GM12878 (cell line): ENCODE data around the gene ERP44. TPM values are rescaled to one million over a fixed set of nuclear protein-coding genes. Genes with fewer than 3 reads are reported as not detected.

Experiments used
- ATAC-seq: fragments of 200-7000 bp; cut with Tn5 transposase; 3 replicates; pipeline ENCODE4 v1.9.1; 2020; ENCODE audit warnings: mild to moderate bottlenecking, moderate library complexity
- BruUV-seq: library from RNA; stranded (reverse); fragments of 400-500 nt; replicated peaks from 2 replicates; lab custom pipeline; 2021; lab: Mats Ljungman, UMichigan
- CTCF ChIA-PET: fragments of 300-600 bp; sonication (Branson Sonifier 250); formaldehyde crosslinking; extraction: SDS; loops from one replicate; lab custom pipeline; 2021; ENCODE audit warnings: inconsistent platforms; lab: Yijun Ruan, JAX
- POLR2A ChIA-PET: fragments of 350-600 bp; formaldehyde crosslinking; extraction: SDS; loops from one replicate; lab custom pipeline; 2021; ENCODE audit warnings: inconsistent platforms; lab: Charles Lee
- RAD21 ChIA-PET: fragments of 300-600 bp; sonication (Branson Sonifier 250); formaldehyde crosslinking; loops from one replicate; lab custom pipeline; 2023; ENCODE audit warnings: antibody characterized with exemption; ENCODE audit not compliant: unreplicated experiment; lab: Charles Lee
- SMC1A ChIA-PET: fragments of 300-600 bp; sonication (Branson Sonifier 250); formaldehyde crosslinking; loops from one replicate; lab custom pipeline; 2023; ENCODE audit not compliant: unreplicated experiment, uncharacterized antibody; lab: Charles Lee
- DNase-seq: peaks from one replicate; pipeline ENCODE4 v3.0.0-alpha.2; 2011; ENCODE audit warnings: low read depth, low spot score
- FAIRE-seq: peaks from 3 replicates; lab custom pipeline; 2011; peaks lifted over from hg19 to GRCh38; lab: Jason Lieb, UNC
- H2AFZ ChIP-seq: 2 replicates; pipeline ENCODE4 v1.6.0; 2011; ENCODE audit warnings: low read depth, low read length, control low read depth; ENCODE audit not compliant: control insufficient read depth
- H3K27ac ChIP-seq: 2 replicates; pipeline ENCODE4 v1.5.1; 2011; ENCODE audit warnings: control low read depth; ENCODE audit not compliant: control insufficient read depth, insufficient read depth
- H3K27me3 ChIP-seq, 2 experiments: replicated peaks in 1 of 2; 2 replicates each; pipeline versions ENCODE4 v1.6.0 to v1.6.1; 2011; ENCODE audit warnings: low read length in 1 of 2; ENCODE audit not compliant: control insufficient read depth in 2 of 2, insufficient read depth in 2 of 2
- H3K36me3 ChIP-seq, 2 experiments: 2 replicates each; pipeline ENCODE4 v1.5.1; 2011; ENCODE audit warnings: low read length in 1 of 2; ENCODE audit not compliant: control insufficient read depth in 2 of 2, insufficient read depth in 2 of 2
- H3K4me1 ChIP-seq: 2 replicates; pipeline ENCODE4 v1.6.1; 2011; ENCODE audit warnings: mild to moderate bottlenecking, low read length, moderate library complexity, mixed read lengths; ENCODE audit not compliant: control insufficient read depth, insufficient read depth
- H3K4me2 ChIP-seq: 2 replicates; pipeline ENCODE4 v1.6.0; 2011; ENCODE audit warnings: control low read depth; ENCODE audit not compliant: control insufficient read depth, insufficient read depth
- H3K4me3 ChIP-seq: fragments of 200-600 bp; sonication (generic); 2 replicates; pipeline ENCODE4 v1.5.1; 2016
- H3K79me2 ChIP-seq: 2 replicates; pipeline ENCODE4 v1.6.0; 2011; ENCODE audit warnings: low read length; ENCODE audit not compliant: control insufficient read depth, insufficient read depth
- H3K9ac ChIP-seq: 2 replicates; pipeline ENCODE4 v1.8.0; 2011; ENCODE audit warnings: low read length, control low read depth, mixed read lengths; ENCODE audit not compliant: control insufficient read depth, insufficient read depth
- H3K9me3 ChIP-seq: replicated peaks from 3 replicates; pipeline ENCODE4 v1.5.1; 2011; ENCODE audit warnings: mild to moderate bottlenecking, low read length; ENCODE audit not compliant: control insufficient read depth, insufficient read depth
- H4K20me1 ChIP-seq: 2 replicates; pipeline ENCODE4 v1.6.0; 2011; ENCODE audit not compliant: control insufficient read depth, insufficient read depth
- ATF7 ChIP-seq: fragments of 450-650 bp; IDR thresholded peaks from 2 replicates; pipeline ENCODE4 v1.6.1; 2016; ENCODE audit warnings: low read depth, mild to moderate bottlenecking
- BMI1 ChIP-seq: fragments of 450-650 bp; IDR thresholded peaks from 2 replicates; pipeline ENCODE4 v1.6.1; 2016; ENCODE audit warnings: mild to moderate bottlenecking, moderate library complexity, borderline replicate concordance
- BRCA1 ChIP-seq: IDR thresholded peaks from 2 replicates; pipeline ENCODE4 v1.6.1; 2011; ENCODE audit warnings: low read depth, low read length, improper control_type of control experiment
- ESRRA ChIP-seq: IDR thresholded peaks from 2 replicates; pipeline ENCODE4 v1.6.1; 2012; ENCODE audit warnings: mild to moderate bottlenecking, low read length, improper control_type of control experiment
- HCFC1 ChIP-seq: fragments of 150-350 bp; IDR thresholded peaks from 2 replicates; pipeline ENCODE4 v1.6.1; 2014; ENCODE audit warnings: low read length
- MEF2A ChIP-seq: IDR thresholded peaks from 2 replicates; pipeline ENCODE4 v1.6.1; 2011; ENCODE audit warnings: low read depth, mild to moderate bottlenecking, low read length, moderate library complexity; ENCODE audit not compliant: insufficient read depth
- SP1 ChIP-seq: IDR thresholded peaks from one replicate; pipeline ENCODE4 v1.6.1; 2011; ENCODE audit warnings: low read depth, low read length
- YBX1 ChIP-seq: fragments of 450-650 bp; IDR thresholded peaks from 2 replicates; pipeline ENCODE4 v1.6.1; 2016; ENCODE audit warnings: antibody characterized with exemption
- ZSCAN29 ChIP-seq: fragments of 450-650 bp; IDR thresholded peaks from 2 replicates; pipeline ENCODE4 v1.6.1; 2017; ENCODE audit warnings: mild to moderate bottlenecking, moderate library complexity
- WGBS: methylation state at CpG from one replicate; pipeline ENCODE4 v1.1.6; 2016; ENCODE audit warnings: low lambda C conversion rate; ENCODE audit not compliant: insufficient replicate concordance, insufficient coverage; ENCODE audit errors: missing lambda C conversion rate; 5-methylcytosine and 5-hydroxymethylcytosine counted together
- in situ Hi-C: fragments of 300-500 bp; cut with MboI; formaldehyde crosslinking; loops from 9 replicates; pipeline ENCODE4 v1.14.3; 2018; ENCODE audit warnings: mixed read lengths
- intact Hi-C: fragments of 100-400 bp; cut with micrococcal nuclease; formaldehyde crosslinking; loops from one replicate; pipeline ENCODE4 v1.14.2; 2022; ENCODE audit not compliant: unreplicated experiment
- polyA plus RNA-seq, 11 experiments: library from polyadenylated mRNA; depleted of rRNA in 4 of 11; unstranded in 6 of 11; stranded (reverse) in 5 of 11; fragments of >200 nt; fragmentation: Nextera tagmentation in 4 of 11; fragmentation: Illumina TruSeq in 1 of 11; extraction: Ambion mirVana in 4 of 11; extraction: Trizol in 1 of 11; gene quantifications; 1 replicate in 1 of 11; 2 replicates in 10 of 11; pipeline versions ENCODE4 v1.2.1 to v1.2.3, GENCODE V29; 2011 to 2016; ENCODE audit warnings: inconsistent platforms in 2 of 11, missing spikeins in 2 of 11, low read depth in 1 of 11
- total RNA-seq, 4 experiments: library from RNA; depleted of rRNA in 3 of 4; stranded (reverse); fragments of >200 nt in 3 of 4; fragmentation: Illumina TruSeq in 1 of 4; extraction: Trizol in 1 of 4; gene quantifications; 2 replicates each; pipeline versions ENCODE4 v1.2.1 to v1.2.3, GENCODE V29; 2013 to 2021
- TF ChIP-seq, protein P1 (sequence below): fragments of 450-650 bp; IDR thresholded peaks from 2 replicates; pipeline ENCODE4 v1.6.1; 2016; ENCODE audit warnings: mild to moderate bottlenecking
- TF ChIP-seq, protein P2 (sequence below): fragments of 150-350 bp; IDR thresholded peaks from 2 replicates; pipeline ENCODE4 v1.6.1; 2016; ENCODE audit warnings: low read depth, low read length
- TF ChIP-seq, protein P3 (sequence below): fragments of 450-650 bp; IDR thresholded peaks from 2 replicates; pipeline ENCODE4 v1.6.1; 2017; ENCODE audit warnings: mild to moderate bottlenecking, moderate library complexity
- TF ChIP-seq, protein P4 (sequence below), 3 experiments: IDR thresholded peaks in 2 of 3; conservative IDR thresholded peaks in 1 of 3; 2 replicates each; pipeline ENCODE4 v1.5.1; 2011; ENCODE audit warnings: low read depth in 3 of 3, low read length in 3 of 3, mild to moderate bottlenecking in 3 of 3, control low read depth in 2 of 3, moderate library complexity in 2 of 3, inconsistent platforms in 1 of 3, mixed read lengths in 1 of 3; ENCODE audit not compliant: control insufficient read depth in 2 of 3, insufficient read depth in 1 of 3; ENCODE audit errors: extremely low read depth in 1 of 3

The ERP44 gene
- total and polyA plus RNA-seq, 10 of the 15 experiments (the other 5 are each of a cell fraction or from before 2014, with no cell fraction given) = 11.5 to 52.4 (median 20.2) TPM

DNA sequence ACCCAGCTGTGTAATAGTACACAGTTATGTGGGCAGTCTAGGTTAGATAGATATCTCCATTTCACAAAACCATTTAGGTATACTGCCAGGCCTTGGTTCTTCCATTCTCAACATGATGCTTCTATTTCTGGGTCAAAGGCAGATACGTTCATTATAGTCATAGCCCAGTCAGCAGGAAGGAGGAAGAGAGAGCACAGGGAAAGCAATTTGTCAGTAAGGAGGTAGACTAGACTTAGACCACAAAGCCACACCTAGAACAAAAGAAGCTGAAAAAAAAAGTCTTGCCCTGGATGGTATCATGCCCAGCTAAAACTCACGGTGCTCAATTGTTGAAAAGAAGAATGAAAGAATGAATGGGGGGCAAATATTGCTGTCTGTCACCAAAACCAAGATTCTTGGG lies 7.8 kb upstream of the ERP44 start:
- no peak for TF ChIP-seq ZSCAN29
- TF ChIP-seq YBX1 = no peak
- TF ChIP-seq, protein P1, sequence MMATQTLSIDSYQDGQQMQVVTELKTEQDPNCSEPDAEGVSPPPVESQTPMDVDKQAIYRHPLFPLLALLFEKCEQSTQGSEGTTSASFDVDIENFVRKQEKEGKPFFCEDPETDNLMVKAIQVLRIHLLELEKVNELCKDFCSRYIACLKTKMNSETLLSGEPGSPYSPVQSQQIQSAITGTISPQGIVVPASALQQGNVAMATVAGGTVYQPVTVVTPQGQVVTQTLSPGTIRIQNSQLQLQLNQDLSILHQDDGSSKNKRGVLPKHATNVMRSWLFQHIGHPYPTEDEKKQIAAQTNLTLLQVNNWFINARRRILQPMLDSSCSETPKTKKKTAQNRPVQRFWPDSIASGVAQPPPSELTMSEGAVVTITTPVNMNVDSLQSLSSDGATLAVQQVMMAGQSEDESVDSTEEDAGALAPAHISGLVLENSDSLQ = no peak
- TF ChIP-seq BRCA1 = no peak
- no peak for TF ChIP-seq ATF7
- TF ChIP-seq ESRRA = no peak
- no peak for TF ChIP-seq SP1
- TF ChIP-seq BMI1 = no peak
- TF ChIP-seq, protein P2, sequence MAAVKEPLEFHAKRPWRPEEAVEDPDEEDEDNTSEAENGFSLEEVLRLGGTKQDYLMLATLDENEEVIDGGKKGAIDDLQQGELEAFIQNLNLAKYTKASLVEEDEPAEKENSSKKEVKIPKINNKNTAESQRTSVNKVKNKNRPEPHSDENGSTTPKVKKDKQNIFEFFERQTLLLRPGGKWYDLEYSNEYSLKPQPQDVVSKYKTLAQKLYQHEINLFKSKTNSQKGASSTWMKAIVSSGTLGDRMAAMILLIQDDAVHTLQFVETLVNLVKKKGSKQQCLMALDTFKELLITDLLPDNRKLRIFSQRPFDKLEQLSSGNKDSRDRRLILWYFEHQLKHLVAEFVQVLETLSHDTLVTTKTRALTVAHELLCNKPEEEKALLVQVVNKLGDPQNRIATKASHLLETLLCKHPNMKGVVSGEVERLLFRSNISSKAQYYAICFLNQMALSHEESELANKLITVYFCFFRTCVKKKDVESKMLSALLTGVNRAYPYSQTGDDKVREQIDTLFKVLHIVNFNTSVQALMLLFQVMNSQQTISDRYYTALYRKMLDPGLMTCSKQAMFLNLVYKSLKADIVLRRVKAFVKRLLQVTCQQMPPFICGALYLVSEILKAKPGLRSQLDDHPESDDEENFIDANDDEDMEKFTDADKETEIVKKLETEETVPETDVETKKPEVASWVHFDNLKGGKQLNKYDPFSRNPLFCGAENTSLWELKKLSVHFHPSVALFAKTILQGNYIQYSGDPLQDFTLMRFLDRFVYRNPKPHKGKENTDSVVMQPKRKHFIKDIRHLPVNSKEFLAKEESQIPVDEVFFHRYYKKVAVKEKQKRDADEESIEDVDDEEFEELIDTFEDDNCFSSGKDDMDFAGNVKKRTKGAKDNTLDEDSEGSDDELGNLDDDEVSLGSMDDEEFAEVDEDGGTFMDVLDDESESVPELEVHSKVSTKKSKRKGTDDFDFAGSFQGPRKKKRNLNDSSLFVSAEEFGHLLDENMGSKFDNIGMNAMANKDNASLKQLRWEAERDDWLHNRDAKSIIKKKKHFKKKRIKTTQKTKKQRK = no peak
- TF ChIP-seq, protein P3, sequence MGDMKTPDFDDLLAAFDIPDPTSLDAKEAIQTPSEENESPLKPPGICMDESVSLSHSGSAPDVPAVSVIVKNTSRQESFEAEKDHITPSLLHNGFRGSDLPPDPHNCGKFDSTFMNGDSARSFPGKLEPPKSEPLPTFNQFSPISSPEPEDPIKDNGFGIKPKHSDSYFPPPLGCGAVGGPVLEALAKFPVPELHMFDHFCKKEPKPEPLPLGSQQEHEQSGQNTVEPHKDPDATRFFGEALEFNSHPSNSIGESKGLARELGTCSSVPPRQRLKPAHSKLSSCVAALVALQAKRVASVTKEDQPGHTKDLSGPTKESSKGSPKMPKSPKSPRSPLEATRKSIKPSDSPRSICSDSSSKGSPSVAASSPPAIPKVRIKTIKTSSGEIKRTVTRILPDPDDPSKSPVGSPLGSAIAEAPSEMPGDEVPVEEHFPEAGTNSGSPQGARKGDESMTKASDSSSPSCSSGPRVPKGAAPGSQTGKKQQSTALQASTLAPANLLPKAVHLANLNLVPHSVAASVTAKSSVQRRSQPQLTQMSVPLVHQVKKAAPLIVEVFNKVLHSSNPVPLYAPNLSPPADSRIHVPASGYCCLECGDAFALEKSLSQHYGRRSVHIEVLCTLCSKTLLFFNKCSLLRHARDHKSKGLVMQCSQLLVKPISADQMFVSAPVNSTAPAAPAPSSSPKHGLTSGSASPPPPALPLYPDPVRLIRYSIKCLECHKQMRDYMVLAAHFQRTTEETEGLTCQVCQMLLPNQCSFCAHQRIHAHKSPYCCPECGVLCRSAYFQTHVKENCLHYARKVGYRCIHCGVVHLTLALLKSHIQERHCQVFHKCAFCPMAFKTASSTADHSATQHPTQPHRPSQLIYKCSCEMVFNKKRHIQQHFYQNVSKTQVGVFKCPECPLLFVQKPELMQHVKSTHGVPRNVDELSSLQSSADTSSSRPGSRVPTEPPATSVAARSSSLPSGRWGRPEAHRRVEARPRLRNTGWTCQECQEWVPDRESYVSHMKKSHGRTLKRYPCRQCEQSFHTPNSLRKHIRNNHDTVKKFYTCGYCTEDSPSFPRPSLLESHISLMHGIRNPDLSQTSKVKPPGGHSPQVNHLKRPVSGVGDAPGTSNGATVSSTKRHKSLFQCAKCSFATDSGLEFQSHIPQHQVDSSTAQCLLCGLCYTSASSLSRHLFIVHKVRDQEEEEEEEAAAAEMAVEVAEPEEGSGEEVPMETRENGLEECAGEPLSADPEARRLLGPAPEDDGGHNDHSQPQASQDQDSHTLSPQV = no peak
- TF ChIP-seq, protein P4, sequence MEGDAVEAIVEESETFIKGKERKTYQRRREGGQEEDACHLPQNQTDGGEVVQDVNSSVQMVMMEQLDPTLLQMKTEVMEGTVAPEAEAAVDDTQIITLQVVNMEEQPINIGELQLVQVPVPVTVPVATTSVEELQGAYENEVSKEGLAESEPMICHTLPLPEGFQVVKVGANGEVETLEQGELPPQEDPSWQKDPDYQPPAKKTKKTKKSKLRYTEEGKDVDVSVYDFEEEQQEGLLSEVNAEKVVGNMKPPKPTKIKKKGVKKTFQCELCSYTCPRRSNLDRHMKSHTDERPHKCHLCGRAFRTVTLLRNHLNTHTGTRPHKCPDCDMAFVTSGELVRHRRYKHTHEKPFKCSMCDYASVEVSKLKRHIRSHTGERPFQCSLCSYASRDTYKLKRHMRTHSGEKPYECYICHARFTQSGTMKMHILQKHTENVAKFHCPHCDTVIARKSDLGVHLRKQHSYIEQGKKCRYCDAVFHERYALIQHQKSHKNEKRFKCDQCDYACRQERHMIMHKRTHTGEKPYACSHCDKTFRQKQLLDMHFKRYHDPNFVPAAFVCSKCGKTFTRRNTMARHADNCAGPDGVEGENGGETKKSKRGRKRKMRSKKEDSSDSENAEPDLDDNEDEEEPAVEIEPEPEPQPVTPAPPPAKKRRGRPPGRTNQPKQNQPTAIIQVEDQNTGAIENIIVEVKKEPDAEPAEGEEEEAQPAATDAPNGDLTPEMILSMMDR (IDR thresholded peaks at IDR 0.05 in 2 of 3, conservative IDR thresholded peaks at IDR 0.05 in 1 of 3; ENCODE audit: control insufficient read depth in 2 of 3, extremely low read depth in 1 of 3, insufficient read depth in 1 of 3, low read depth in 3 of 3, low read length in 3 of 3) = no peak
- TF ChIP-seq HCFC1 = no peak
- no peak for TF ChIP-seq MEF2A
- TF ChIP-seq, all 136 proteins: peak for 0
- no peak for DNase-seq
- Histone ChIP-seq H3K4me1 (no peaks in the 10 kb centered on the region), H3K9me3 (no peaks in the 10 kb centered on the region), H3K36me3 (peaks cover 0 to 2% of the 10 kb centered on the region in 2 experiments; a peak in 2 of 4 replicates), H3K9ac (no peak overlapping the region), H3K4me2 (no peak overlapping the region), H2AFZ (no peak overlapping the region), H3K4me3 (no peak overlapping the region), H3K79me2 (no peaks in the 10 kb centered on the region; the same call in 1 of the 2 replicates), H4K20me1 (no peaks in the 10 kb centered on the region), H3K27me3 (no peaks in the 10 kb centered on the region), H3K27ac (no peak overlapping the region)
- ChIA-PET RAD21 (no interaction called here), POLR2A (no interaction called here), SMC1A (no interaction called here), CTCF (interaction anchor here (1.6 kb wide), 1 partner anchor 109 kb away, joined by 3 read pairs; no protein-coding TSS in a partner anchor)
- WGBS = 96% methylated on average over 2 of the region's 2 CpGs
- in situ Hi-C loops = no loop called here
- no TSS peak for BruUV-seq
- intact Hi-C loops = no loop called here
- FAIRE-seq = no peak
- peak; percentile 32; the same call in 2 of the 3 replicates for ATAC-seq
